Measurements from ENCODE around the gene CD300C.
A peak's percentile ranks its signal among the peaks of the same experiment; 100 is the strongest.
"Not testable (repeated sequence)": the region's sequence is repeated elsewhere in the genome, so short reads cannot be mapped to it uniquely, and the experiment has no call there.

Gene CD300C

DNA sequence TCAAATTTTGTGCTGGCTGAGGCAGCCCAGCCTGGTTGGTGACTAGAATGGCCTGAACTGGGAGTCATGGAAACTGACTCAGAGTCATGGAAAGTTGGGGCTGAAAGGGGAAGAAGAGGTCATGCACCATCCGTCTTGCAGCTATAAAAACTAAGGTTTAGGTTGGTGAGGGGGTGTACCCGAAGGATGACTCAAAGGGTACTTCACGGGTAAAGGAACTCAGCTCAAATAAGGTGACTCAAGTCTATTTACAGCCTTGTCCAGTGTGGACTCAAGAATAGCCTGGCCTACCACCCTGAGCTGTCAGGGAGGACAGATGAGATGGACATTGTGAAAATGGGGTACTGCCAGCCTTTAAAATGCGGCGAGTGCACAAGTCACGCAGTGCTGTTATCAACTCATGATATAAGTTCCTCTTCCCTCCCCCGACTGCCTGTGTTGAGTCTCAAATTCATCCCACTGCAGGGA, 33.3 kb downstream of the CD300C start:
- DNase-seq (ENCODE audit: low read depth) = no peak

DNA sequence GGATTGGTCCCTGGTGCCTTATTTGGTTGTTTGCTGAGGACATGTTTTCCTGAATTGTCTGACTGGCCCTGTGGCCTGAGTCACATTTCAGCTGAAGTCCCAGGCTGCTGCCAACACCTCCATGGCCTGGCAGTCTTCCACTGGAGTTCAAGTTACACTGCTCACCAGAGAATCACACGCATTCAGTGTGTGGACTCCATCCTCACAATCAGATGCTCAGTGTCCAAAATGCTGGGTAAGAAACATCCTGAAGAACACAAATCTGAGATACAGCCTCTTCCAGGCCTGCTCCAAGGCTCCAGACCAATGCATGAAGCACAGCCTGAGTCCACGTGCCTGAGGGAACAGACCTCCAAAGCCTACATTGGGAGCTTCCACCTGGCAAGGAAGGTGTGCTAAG, 33.9 kb downstream of the CD300C start:
- no peak for DNase-seq (ENCODE audit: low read depth)

DNA sequence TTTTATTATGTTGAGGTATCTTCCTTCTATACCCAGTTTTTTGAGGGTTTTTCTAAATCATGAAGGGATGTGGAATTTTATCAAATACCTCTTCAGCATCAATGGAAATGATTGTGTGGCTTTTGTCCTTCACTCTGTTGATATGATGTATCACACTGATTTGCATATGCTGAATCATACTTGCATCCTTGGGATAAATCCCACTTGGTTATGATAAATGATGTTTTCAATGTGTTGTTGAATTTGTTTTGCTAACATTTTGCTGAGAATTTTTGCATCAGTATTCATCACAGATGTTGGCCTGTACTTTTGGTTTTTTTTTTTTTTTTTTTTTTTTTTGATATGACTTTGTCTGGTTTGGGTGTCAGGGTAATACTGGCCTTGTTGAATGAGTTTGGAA, 37.8 kb downstream of the CD300C start:
- DNase-seq (ENCODE audit: low read depth) = no peak

DNA sequence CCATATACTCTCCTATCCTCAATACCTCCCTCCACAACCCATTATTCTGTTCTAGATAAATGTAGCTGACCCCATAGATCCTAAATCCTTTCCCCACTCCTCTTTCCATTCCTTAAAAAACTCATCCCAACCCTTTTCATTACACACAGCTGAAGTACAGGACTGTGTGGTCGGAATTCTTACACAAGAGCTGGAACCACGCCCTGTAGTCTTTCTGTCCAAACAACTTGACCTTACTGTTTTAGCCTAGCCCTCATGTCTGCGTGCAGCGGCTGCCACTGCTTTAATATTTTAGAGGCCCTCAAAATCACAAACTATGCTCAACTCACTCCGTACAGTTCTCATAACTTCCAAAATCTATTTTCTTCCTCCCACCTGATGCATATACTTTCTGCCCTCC, 42.0 kb downstream of the CD300C start:
- not testable (repeated sequence) for DNase-seq (ENCODE audit: low read depth)

DNA sequence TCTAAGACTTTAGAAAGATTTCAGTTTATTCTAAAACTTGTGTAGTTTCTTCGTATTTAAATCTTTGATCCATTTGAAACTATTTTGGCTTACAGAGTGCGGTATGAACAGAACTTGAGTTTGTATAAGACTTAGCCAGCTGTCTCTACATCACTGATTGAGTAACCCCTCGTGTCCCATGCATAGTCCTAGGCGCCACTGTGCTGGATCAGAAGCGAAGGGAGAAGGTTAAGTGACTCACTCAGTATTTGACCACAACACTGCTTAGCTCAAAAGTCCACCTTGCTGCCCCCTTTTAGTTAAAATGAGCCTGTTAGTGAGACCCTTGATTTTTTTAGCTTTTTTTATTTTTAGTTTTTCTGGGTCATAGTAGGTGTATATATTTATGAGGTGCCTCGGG, 43.1 kb downstream of the CD300C start:
- no peak for DNase-seq (ENCODE audit: low read depth)

DNA sequence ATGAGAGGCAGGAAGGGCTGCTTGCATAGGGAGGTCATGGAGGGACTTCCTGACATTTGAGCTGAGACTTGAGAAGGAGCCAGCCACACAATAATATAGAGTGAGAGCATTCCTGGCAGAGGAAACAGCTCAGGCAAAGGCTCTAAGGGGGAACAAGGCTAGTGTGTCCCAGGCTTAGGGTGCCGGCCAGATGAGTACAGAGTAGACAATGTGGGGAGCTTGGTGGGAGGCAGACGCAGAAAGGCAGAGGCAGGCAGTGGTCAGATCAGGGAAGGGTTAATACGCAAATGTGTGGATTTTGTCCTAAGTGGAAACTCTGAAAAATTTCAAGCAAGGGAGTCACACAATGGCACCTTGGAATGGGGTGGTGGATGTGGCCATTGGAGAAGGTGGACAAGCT, 45.9 kb downstream of the CD300C start:
- DNase-seq (ENCODE audit: low read depth) = no peak

DNA sequence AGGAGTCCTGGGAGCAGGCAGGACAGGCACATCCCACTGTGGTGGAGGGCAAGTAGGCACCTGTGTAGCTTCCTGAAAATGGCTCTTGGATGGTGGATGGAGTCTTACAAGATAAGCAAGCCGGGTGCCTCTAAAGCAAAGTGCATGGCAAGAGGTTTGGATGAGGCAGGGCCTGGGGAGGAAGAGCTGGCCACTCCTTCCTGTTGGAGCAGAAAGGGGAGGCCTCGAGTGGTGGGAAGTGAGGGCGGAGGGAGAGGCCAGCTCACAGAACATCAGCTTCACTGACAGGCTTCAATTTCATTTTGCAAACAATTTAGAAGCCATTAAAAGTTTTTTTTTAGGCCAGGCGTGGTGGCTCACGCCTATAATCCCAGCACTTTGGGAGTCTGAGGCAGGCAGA, 48.4 kb downstream of the CD300C start:
- DNase-seq (ENCODE audit: low read depth) = no peak

DNA sequence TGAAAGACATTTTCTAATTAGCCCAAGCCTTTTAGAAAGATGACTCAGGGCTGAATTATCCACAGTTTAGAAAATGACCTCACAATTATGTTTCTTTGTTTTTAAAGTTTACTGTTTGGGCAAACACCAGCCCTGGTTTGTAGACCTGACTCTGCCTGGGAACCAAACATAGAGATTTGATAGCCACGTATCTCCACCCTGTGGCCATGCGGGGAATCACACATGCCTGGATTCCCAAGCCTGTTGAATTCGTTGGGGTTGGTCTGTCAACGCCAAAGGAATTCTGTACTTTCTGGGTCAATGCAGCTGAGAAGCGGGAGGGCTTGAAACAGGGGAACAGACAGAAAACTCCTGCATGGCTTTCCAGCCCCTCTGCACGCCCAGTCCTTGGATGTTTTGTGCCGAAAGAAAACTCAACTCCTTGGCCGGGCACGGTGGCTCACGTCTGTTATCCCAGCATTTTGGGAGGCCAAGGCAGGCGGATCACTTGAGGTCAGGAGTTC, 52.5 kb downstream of the CD300C start:
- DNase-seq (ENCODE audit: low read depth) = peak; percentile 61

DNA sequence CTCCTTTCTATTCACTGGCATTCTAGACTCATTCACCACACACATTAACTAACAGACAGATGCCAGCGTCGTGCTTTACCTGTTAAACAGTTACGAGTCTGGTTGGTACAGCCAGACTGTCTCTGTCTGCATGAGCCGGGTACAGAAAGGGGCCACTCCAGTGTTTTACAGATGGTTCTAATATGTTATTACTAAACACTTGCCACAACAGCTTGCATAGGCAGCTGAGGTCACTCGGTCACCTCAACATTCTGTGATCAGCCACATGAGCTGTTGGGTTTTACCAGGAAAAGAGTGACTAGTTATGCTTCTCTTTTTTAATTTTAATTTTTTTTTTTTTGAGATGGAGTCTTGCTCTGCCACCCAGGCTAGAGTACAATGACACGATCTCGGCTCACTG, 54.3 kb downstream of the CD300C start:
- no peak for DNase-seq (ENCODE audit: low read depth)
